GM23338 (cell line): Measurements from ENCODE around the gene ZNF609.
"Not testable (repeated sequence)": the region's sequence is repeated elsewhere in the genome, so short reads cannot be mapped to it uniquely, and the experiment has no call there.

ENCODE experiments used
- CTCF ChIP-seq, 2 experiments: fragments of 200-600 bp in 1 of 2; sonication (generic) in 1 of 2; conservative IDR thresholded peaks; 2 replicates each; pipeline versions ENCODE4 v1.5.1 to v1.6.1; 2016 to 2017; ENCODE audit warnings: antibody characterized with exemption in 2 of 2, low read depth in 2 of 2, mild to moderate bottlenecking in 2 of 2, moderate library complexity in 1 of 2
- EZH2 ChIP-seq: fragments of 200-600 bp; sonication (generic); IDR thresholded peaks from one replicate; pipeline ENCODE4 v1.8.0; 2017; ENCODE audit warnings: antibody characterized with exemption, mild to moderate bottlenecking, low read depth; ENCODE audit not compliant: unreplicated experiment
- JUNB ChIP-seq: IDR thresholded peaks from one replicate; pipeline ENCODE4 v1.6.1; 2016; ENCODE audit warnings: antibody characterized with exemption; ENCODE audit not compliant: unreplicated experiment
- REST ChIP-seq: IDR thresholded peaks from one replicate; pipeline ENCODE4 v1.6.1; 2018; ENCODE audit warnings: antibody characterized with exemption; ENCODE audit not compliant: unreplicated experiment
- ZNF114 ChIP-seq: fragments of 250-450 bp; sonication (Bioruptor Pico); IDR thresholded peaks from 2 replicates; pipeline ENCODE4 v1.5.0; 2020; ENCODE audit warnings: mild to moderate bottlenecking, moderate library complexity

- TF ChIP-seq ZNF114 (CRISPR knock-in tag); CTCF (conservative IDR thresholded peaks at IDR 0.05; ENCODE audit: low read depth in 2 of 2); EZH2; REST; JUNB: not testable (repeated sequence)
These were observed 172.3 kb downstream of the ZNF609 start for GRCh38 chr15:64632639-64633038.
